Progenitor cell of endocrine pancreas (in vitro differentiated cells): ENCODE results near the gene MSI2. TPM values are rescaled to one million over a fixed set of nuclear protein-coding genes. Genes with fewer than 3 reads are reported as not detected.
A peak's percentile ranks its signal among the peaks of the same experiment; 100 is the strongest.

ENCODE experiments used
- DNase-seq: peaks from one replicate; pipeline ENCODE4 v3.0.0; 2021; ENCODE audit warnings: low spot score; ENCODE audit not compliant: unreplicated experiment
- H3K27ac Mint-ChIP-seq: 2 replicates; pipeline ENCODE4 v1.8.0; 2021; ENCODE audit warnings: mild to moderate bottlenecking, moderate library complexity, mixed read lengths
- H3K27me3 Mint-ChIP-seq: 2 replicates; pipeline ENCODE4 v1.8.0; 2021; ENCODE audit warnings: mixed read lengths
- H3K36me3 Mint-ChIP-seq: 2 replicates; pipeline ENCODE4 v1.8.0; 2022; ENCODE audit warnings: mixed read lengths; ENCODE audit not compliant: insufficient read depth
- H3K4me1 Mint-ChIP-seq: 2 replicates; pipeline ENCODE4 v1.8.0; 2021; ENCODE audit warnings: low read depth, mixed read lengths
- H3K4me3 Mint-ChIP-seq: 2 replicates; pipeline ENCODE4 v1.8.0; 2021; ENCODE audit warnings: low read depth, mild to moderate bottlenecking, moderate library complexity, mixed read lengths
- H3K9me3 Mint-ChIP-seq: 2 replicates; pipeline ENCODE4 v1.8.0; 2021; ENCODE audit warnings: low read depth, mixed read lengths
- total RNA-seq: library from RNA; stranded (reverse); gene quantifications from 2 replicates; pipeline ENCODE4 v1.2.1, GENCODE V29; 2021
- TF ChIP-seq, protein P1 (sequence below): fragments of 200-600 bp; sonication (generic); IDR thresholded peaks from one replicate; pipeline ENCODE4 v1.5.0; 2021; ENCODE audit warnings: antibody characterized with exemption, mild to moderate bottlenecking; ENCODE audit not compliant: unreplicated experiment

The MSI2 gene
- total RNA-seq, 1 donor from 2014 or later = 164 TPM

DNA sequence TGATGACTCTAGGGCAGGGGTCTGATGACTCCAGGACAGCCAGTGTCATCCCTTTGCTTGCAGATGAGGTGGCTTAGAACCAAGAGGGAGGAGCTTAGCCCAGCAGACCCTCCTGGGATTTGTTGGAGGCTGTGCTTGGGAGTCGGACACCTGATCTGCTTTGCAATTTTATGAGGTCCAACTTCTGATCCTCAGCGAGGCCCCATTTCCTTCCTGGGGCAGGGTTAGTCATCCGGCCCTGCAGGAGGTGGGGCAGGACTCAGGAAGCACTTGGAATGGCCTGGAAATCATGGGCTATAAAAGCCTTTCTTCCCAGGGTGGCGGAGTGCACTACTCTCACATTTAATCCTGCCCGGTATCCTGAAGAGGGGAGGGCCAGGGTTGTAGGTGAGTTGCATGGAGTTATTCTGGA is 168.5 kb downstream of the MSI2 start:
- H3K9me3 Mint-ChIP-seq = no peaks in the 10 kb centered on the region
- no peaks in the 10 kb centered on the region for H3K27me3 Mint-ChIP-seq
- no peak for DNase-seq
- H3K36me3 Mint-ChIP-seq = peaks cover 14% of the 10 kb centered on the region
- H3K27ac Mint-ChIP-seq = no peak overlapping the region
- H3K4me1 Mint-ChIP-seq = peaks cover 19% of the 10 kb centered on the region
- TF ChIP-seq, protein P1, sequence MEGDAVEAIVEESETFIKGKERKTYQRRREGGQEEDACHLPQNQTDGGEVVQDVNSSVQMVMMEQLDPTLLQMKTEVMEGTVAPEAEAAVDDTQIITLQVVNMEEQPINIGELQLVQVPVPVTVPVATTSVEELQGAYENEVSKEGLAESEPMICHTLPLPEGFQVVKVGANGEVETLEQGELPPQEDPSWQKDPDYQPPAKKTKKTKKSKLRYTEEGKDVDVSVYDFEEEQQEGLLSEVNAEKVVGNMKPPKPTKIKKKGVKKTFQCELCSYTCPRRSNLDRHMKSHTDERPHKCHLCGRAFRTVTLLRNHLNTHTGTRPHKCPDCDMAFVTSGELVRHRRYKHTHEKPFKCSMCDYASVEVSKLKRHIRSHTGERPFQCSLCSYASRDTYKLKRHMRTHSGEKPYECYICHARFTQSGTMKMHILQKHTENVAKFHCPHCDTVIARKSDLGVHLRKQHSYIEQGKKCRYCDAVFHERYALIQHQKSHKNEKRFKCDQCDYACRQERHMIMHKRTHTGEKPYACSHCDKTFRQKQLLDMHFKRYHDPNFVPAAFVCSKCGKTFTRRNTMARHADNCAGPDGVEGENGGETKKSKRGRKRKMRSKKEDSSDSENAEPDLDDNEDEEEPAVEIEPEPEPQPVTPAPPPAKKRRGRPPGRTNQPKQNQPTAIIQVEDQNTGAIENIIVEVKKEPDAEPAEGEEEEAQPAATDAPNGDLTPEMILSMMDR = no peak
- no peak overlapping the region for H3K4me3 Mint-ChIP-seq

- no peak overlapping the region for H3K27ac Mint-ChIP-seq
- no peaks in the 10 kb centered on the region for H3K9me3 Mint-ChIP-seq
- H3K36me3 Mint-ChIP-seq = peaks cover 14% of the 10 kb centered on the region
- no peak overlapping the region for H3K4me3 Mint-ChIP-seq
- H3K27me3 Mint-ChIP-seq = no peaks in the 10 kb centered on the region
- H3K4me1 Mint-ChIP-seq = peaks cover 19% of the 10 kb centered on the region
- DNase-seq = no peak
- TF ChIP-seq, protein P1 = no peak
Measured at GRCh38 chr17:57425431-57425830, 169.1 kb downstream of the MSI2 start.

GRCh38 chr17:57425903-57426880 is 169.9 kb downstream of the MSI2 start:
- H3K27ac Mint-ChIP-seq = peak overlapping the region; percentile 71
- no peaks in the 10 kb centered on the region for H3K27me3 Mint-ChIP-seq
- no peak overlapping the region for H3K4me3 Mint-ChIP-seq
- no peaks in the 10 kb centered on the region for H3K9me3 Mint-ChIP-seq
- H3K36me3 Mint-ChIP-seq = peaks cover 8% of the 10 kb centered on the region
- TF ChIP-seq, protein P1 = no peak
- DNase-seq = no peak
- peaks cover 14% of the 10 kb centered on the region for H3K4me1 Mint-ChIP-seq

DNA sequence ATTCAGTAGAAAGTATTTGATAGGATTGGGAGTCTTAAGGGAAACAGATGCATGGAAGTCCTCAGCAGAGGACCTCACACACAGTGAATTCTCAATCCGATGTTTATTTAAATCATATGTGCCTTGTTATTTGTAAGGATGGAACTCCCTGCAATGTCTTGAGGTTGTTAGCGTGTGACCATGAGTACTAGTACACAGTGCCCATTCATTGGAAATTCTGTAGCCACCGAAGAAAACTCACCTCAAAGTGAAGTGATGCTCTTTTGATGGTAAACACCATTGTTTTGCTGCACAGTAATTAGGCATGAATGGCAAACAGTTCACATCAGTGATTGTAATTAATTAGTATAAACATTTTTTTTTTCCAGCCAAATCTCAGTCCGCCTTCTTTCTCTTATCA is 173.6 kb downstream of the MSI2 start:
- H3K4me3 Mint-ChIP-seq = no peak overlapping the region
- peaks cover 3% of the 10 kb centered on the region for H3K36me3 Mint-ChIP-seq
- no peaks in the 10 kb centered on the region for H3K27me3 Mint-ChIP-seq
- TF ChIP-seq, protein P1 = no peak
- DNase-seq = no peak
- H3K9me3 Mint-ChIP-seq = no peaks in the 10 kb centered on the region
- H3K27ac Mint-ChIP-seq = no peak overlapping the region
- H3K4me1 Mint-ChIP-seq = peaks cover 19% of the 10 kb centered on the region

DNA sequence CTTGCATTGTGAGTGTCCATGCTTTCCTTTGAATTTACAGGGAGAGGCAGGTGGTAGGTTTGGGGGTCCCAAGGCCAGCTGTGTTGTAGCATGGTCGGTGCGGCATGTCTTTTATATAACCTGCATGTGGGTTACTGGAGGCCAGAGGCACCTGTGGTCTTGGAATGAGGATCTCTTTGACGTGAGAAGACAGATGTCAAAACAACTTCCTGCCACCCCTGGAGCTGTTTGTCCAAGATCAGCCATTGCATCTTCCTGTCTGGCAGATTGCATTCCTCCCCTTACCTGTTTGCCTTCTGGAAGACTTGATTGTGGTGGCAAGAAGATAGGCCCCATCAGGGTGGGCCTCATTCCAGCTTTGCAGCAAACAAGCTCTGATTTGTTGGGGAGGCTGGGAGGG is 175.1 kb downstream of the MSI2 start:
- Mint-ChIP-seq H3K36me3 (peaks cover 3% of the 10 kb centered on the region), H3K4me3 (no peak overlapping the region), H3K27me3 (no peaks in the 10 kb centered on the region), H3K27ac (no peak overlapping the region), H3K9me3 (no peaks in the 10 kb centered on the region), H3K4me1 (peaks cover 13% of the 10 kb centered on the region)
- TF ChIP-seq, protein P1 = no peak
- DNase-seq = no peak
